HG02870 (cell line): ENCODE measurements around the gene SMAD6.

ENCODE experiments used
- ATAC-seq: cut with Tn5 transposase; IDR thresholded peaks from one replicate; pipeline ENCODE4 v1.9.1; 2021; ENCODE audit warnings: mild to moderate bottlenecking, moderate library complexity; ENCODE audit not compliant: unreplicated experiment

SMAD6 gene

GRCh38 chr15:66786708-66787488 lies 84.9 kb downstream of the SMAD6 start:
- ATAC-seq = no peak

GRCh38 chr15:66787489-66787871 lies 85.4 kb downstream of the SMAD6 start:
- ATAC-seq = no peak

GRCh38 chr15:66788024-66788423 lies 86.0 kb downstream of the SMAD6 start:
- ATAC-seq = no peak

- ATAC-seq = no peak
Observed at GRCh38 chr15:66789029-66790025, 87.3 kb downstream of the SMAD6 start.

GRCh38 chr15:66795851-66796250 lies 93.8 kb downstream of the SMAD6 start:
- ATAC-seq = no peak

GRCh38 chr15:66796343-66796742 lies 94.3 kb downstream of the SMAD6 start:
- no peak for ATAC-seq

- ATAC-seq = no peak
Observed at GRCh38 chr15:66797921-66798320, 95.9 kb downstream of the SMAD6 start.

- ATAC-seq = no peak
Observed at GRCh38 chr15:66798426-66799061, 96.5 kb downstream of the SMAD6 start.

- ATAC-seq = no peak
Observed at GRCh38 chr15:66799242-66799641, 97.2 kb downstream of the SMAD6 start.

GRCh38 chr15:66800584-66801235 lies 98.7 kb downstream of the SMAD6 start:
- ATAC-seq = no peak

- no peak for ATAC-seq
Observed at GRCh38 chr15:66801266-66801665, 99.2 kb downstream of the SMAD6 start.

- ATAC-seq = no peak
Observed at GRCh38 chr15:66802025-66803001, 100.3 kb downstream of the SMAD6 start.

GRCh38 chr15:66803182-66803729 lies 101.2 kb downstream of the SMAD6 start:
- ATAC-seq = no peak

GRCh38 chr15:66803749-66804148 lies 101.7 kb downstream of the SMAD6 start:
- ATAC-seq = no peak

GRCh38 chr15:66805202-66805885 lies 103.3 kb downstream of the SMAD6 start:
- ATAC-seq = no peak

GRCh38 chr15:66808181-66808824 lies 106.3 kb downstream of the SMAD6 start:
- no peak for ATAC-seq

- no peak for ATAC-seq
Observed at GRCh38 chr15:66809664-66810063, 107.6 kb downstream of the SMAD6 start.

GRCh38 chr15:66815318-66815717 lies 113.3 kb downstream of the SMAD6 start:
- no peak for ATAC-seq
